Adipocyte (in vitro differentiated cells): ENCODE data around the gene TBC1D2B.
"Not testable (repeated sequence)": the region's sequence is repeated elsewhere in the genome, so short reads cannot be mapped to it uniquely, and the experiment has no call there.

ENCODE experiments used
- DNase-seq: peaks from one replicate; pipeline ENCODE4 v3.0.0-alpha.2; 2015; ENCODE audit warnings: low read depth
- H3K27me3 ChIP-seq: replicated peaks from 2 replicates; pipeline ENCODE4 v1.7.0; 2013; ENCODE audit warnings: mild to moderate bottlenecking, low read length, moderate library complexity; ENCODE audit not compliant: control insufficient read depth, insufficient read depth
- H3K36me3 ChIP-seq: 2 replicates; pipeline ENCODE4 v1.7.0; 2013; ENCODE audit warnings: low read length, mild to moderate bottlenecking, moderate library complexity; ENCODE audit not compliant: control insufficient read depth, insufficient read depth, severe bottlenecking
- H3K4me1 ChIP-seq: 2 replicates; pipeline ENCODE4 v1.7.0; 2013; ENCODE audit warnings: mild to moderate bottlenecking, low read length, moderate library complexity; ENCODE audit not compliant: control insufficient read depth, insufficient read depth
- H3K4me3 ChIP-seq: 2 replicates; pipeline ENCODE4 v1.7.0; 2013; ENCODE audit warnings: mild to moderate bottlenecking, low read length, moderate library complexity
- H3K9ac ChIP-seq: 2 replicates; pipeline ENCODE4 v1.7.0; 2013; ENCODE audit warnings: mild to moderate bottlenecking, low read length, moderate library complexity
- H3K9me3 ChIP-seq: 2 replicates; pipeline ENCODE4 v1.7.0; 2013; ENCODE audit warnings: mild to moderate bottlenecking, low read length, moderate library complexity; ENCODE audit not compliant: control insufficient read depth

Gene TBC1D2B

GRCh38 chr15:77997761-77998554 lies 79.6 kb downstream of the TBC1D2B start:
- not testable (repeated sequence) for H3K9me3 ChIP-seq, H3K4me3 ChIP-seq, H3K27me3 ChIP-seq, DNase-seq, H3K9ac ChIP-seq
- Histone ChIP-seq H3K4me1 (peaks cover 33% of the 10 kb centered on the region), H3K36me3 (peaks cover 47% of the 10 kb centered on the region)

- H3K9ac ChIP-seq, DNase-seq, H3K27me3 ChIP-seq, H3K9me3 ChIP-seq, H3K4me3 ChIP-seq: not testable (repeated sequence)
- peaks cover 36% of the 10 kb centered on the region for H3K4me1 ChIP-seq
- H3K36me3 ChIP-seq, result peaks cover 39% of the 10 kb centered on the region
These were observed 80.3 kb downstream of the TBC1D2B start for GRCh38 chr15:77997221-77997620.

DNA sequence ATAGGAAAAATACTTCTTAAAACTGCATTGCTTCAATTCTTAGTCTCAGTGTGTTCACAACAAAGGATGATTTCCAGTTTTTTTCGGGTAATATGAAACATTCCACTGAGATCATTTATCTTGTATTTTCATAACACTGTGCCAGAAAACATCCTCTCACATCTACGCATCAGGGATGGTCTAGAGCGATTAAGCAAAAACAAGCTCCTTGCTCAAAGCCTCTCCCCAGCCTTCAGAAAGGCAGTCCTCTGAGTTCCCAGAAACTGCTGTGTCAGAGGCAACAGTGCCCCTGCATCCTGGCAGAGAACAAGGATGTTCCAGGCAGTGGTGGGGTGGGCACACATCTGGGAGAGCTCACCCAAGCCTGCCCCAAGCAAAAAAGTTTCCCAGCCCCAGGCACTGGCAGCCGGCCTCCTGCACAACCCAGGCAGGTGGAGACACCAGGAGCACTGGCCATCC lies 80.8 kb downstream of the TBC1D2B start:
- not testable (repeated sequence) for H3K9me3 ChIP-seq, H3K27me3 ChIP-seq, DNase-seq, H3K4me3 ChIP-seq
- Histone ChIP-seq H3K36me3 (peaks cover 35% of the 10 kb centered on the region), H3K4me1 (peaks cover 41% of the 10 kb centered on the region), H3K9ac (peak overlapping the region; percentile 25)

- H3K27me3 ChIP-seq, DNase-seq, H3K9me3 ChIP-seq, H3K4me3 ChIP-seq: not testable (repeated sequence)
- H3K4me1 ChIP-seq, result peaks cover 44% of the 10 kb centered on the region
- peaks cover 31% of the 10 kb centered on the region for H3K36me3 ChIP-seq
- H3K9ac ChIP-seq, result peak overlapping the region; percentile 25
These were observed 81.3 kb downstream of the TBC1D2B start for GRCh38 chr15:77996226-77996625.

DNA sequence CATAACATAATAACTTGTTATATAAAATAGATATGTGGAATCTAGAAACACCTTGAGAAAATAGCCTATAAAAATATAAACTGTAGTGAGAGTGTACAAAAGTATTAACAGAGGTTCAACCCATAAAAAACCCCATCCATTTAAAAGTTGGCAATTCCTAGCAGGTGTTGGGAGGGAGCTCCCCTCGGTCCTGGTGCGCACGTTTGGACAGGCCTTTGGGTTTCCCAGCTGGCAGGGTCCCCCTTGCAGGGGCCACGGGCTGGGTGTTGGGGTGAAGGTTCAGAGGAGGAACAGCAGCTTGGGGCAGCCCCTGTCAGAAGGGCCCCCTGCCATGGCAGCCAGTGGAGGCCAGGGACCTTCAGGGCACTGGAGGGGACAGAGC lies 82.0 kb downstream of the TBC1D2B start:
- not testable (repeated sequence) for H3K9me3 ChIP-seq, DNase-seq, H3K27me3 ChIP-seq, H3K4me3 ChIP-seq, H3K9ac ChIP-seq
- peaks cover 50% of the 10 kb centered on the region for H3K4me1 ChIP-seq
- H3K36me3 ChIP-seq, result peaks cover 25% of the 10 kb centered on the region

GRCh38 chr15:77994893-77995536 lies 82.5 kb downstream of the TBC1D2B start:
- H3K4me1 ChIP-seq, result peaks cover 53% of the 10 kb centered on the region
- H3K4me3 ChIP-seq, result not testable (repeated sequence)
- DNase-seq, result peak; percentile 81

DNA sequence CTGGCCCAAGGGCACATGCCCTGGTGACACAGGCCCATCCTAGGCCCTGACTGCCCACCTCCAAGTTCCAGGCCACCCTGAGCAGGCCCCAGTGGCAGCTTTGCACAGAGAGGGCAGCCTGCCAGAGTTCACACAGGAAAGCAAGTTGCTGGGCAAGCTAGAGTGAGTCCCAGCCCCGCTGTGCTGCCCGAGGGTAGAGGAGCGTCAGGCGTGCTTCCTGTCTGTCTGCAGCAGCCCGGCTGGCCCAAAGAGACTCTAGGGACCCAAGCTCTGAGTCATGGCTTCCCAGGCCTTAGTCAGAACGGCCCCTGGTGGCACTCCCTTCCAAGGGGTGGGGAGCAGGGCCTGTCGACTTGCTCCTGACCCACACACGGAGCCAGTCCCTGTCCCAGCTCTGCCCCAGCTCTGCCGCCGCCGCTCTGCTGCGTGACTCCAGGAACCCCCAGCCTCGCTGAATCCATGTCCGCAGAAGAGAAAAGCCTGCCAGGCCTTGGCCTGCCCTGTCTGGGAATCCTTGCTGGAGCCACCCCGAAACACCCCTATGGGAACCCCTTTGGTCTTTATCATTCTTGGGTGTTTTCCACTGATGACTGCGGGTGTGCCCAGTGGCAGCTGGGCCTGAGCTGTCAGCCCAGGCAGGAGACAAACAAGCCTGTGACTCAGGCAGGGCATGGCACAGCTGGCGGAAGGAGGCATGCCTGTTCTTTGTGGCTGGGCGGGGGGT lies 83.4 kb downstream of the TBC1D2B start:
- not testable (repeated sequence) for H3K9me3 ChIP-seq, H3K4me3 ChIP-seq, H3K27me3 ChIP-seq
- peaks cover 15% of the 10 kb centered on the region for H3K36me3 ChIP-seq
- peak overlapping the region; percentile 70 for H3K9ac ChIP-seq
- H3K4me1 ChIP-seq, result peaks cover 53% of the 10 kb centered on the region
- DNase-seq, result peak; percentile 96

More at GRCh38 chr15:77994893-77995536, 82.5 kb downstream of the TBC1D2B start:
- H3K27me3 ChIP-seq, H3K9ac ChIP-seq, H3K9me3 ChIP-seq: not testable (repeated sequence)
- peaks cover 21% of the 10 kb centered on the region for H3K36me3 ChIP-seq

DNA sequence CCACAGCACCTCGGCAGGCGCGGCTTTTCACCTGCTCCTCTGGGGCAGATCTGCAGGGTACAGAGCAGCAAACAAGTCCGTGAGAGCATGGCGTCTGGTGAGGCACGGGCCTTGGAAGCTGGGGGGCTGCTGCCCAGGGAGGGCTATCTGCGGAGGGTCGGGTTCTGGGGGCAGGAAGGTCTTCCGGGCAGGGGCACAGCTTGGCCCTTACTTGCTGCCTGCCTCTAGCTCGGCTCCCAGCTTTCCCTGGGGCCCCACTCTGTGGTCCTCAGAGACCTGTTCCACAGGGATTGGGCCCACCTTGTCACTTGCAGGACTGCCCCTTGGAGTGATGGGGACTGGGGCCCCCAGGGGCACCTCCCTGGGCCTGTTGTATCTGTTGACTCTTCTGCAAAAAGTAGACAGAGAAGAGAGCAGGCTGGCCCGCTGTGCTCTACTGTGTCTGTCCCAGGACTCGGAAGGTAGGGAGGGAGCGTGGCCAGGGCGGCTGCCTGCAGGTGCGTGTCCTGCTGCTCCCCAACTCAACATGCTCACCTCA lies 84.1 kb downstream of the TBC1D2B start:
- H3K9me3 ChIP-seq, result no peaks in the 10 kb centered on the region
- peaks cover 53% of the 10 kb centered on the region for H3K4me1 ChIP-seq
- DNase-seq, result no peak
- H3K4me3 ChIP-seq, result no peak overlapping the region
- no peaks in the 10 kb centered on the region for H3K27me3 ChIP-seq
- H3K36me3 ChIP-seq, result peaks cover 11% of the 10 kb centered on the region
- H3K9ac ChIP-seq, result peak overlapping the region; percentile 55

DNA sequence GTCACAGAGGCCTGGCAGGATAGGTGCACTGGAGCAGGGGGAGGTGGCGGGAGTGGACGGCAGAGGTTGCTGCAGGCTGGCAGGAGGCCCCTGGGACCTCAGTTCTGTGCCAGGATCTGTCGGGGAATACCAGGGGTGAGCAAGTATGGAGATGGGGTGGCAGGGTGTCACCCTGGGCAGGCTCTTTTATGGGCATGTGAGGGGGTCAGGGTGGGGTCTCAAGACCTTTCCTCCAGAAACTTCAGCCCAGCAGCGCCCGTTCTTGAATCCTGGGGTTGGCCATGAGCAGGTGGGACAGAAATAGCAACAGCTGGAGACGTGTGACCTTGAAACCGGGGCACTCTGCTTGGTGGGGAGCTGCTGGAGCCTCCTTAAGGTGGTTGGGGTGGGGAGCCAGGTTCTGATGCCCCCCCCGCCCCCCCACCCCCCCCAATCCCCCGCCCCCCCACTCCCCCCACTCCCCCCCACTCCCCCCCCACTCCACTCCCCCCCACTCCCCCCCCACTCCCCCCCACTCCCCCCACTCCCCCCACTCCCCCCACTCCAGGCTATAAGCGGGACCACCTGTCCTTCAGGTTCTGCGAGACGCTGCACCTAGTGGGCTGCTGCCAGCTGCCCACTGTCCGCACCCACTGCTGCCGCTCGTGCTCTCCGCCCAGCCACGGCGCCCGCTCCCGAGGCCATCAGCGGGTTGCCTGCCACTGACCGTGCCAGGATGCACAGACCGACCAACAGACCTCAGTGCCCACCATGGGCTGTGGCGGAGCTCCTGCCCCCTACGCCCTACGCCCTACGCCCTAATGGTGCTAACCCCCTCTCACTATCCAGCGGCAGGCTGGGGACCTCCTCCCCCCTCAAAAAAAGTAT lies 84.9 kb downstream of the TBC1D2B start:
- peaks cover 59% of the 10 kb centered on the region for H3K4me1 ChIP-seq

GRCh38 chr15:77991658-77992201 lies 85.8 kb downstream of the TBC1D2B start:
- H3K4me1 ChIP-seq, result peaks cover 59% of the 10 kb centered on the region
- H3K27me3 ChIP-seq, H3K4me3 ChIP-seq, H3K9me3 ChIP-seq, H3K36me3 ChIP-seq: not testable (repeated sequence)
- DNase-seq, result peak; percentile 76
- H3K9ac ChIP-seq, result peak overlapping the region; percentile 68

More for the DNA sequence above, 84.9 kb downstream of the TBC1D2B start:
- H3K27me3 ChIP-seq, result no peaks in the 10 kb centered on the region
- H3K9ac ChIP-seq, result peak overlapping the region; percentile 68
- H3K9me3 ChIP-seq, result no peaks in the 10 kb centered on the region
- peaks cover 3% of the 10 kb centered on the region for H3K36me3 ChIP-seq
- peak; percentile 11 for DNase-seq
- H3K4me3 ChIP-seq, result no peak overlapping the region
